Colonic mucosa (tissue), 4 donors: ENCODE results near the gene IFFO2. TPM values are rescaled to one million over a fixed set of nuclear protein-coding genes. Genes with fewer than 3 reads are reported as not detected.

Experiments
- DNase-seq: peaks from one replicate; pipeline ENCODE4 v3.0.0-alpha.2; 2020
- H3K27ac ChIP-seq: fragments of 200-600 bp; one replicate; pipeline ENCODE4 v1.8.0; 2021
- H3K27me3 ChIP-seq: fragments of 200-600 bp; one replicate; pipeline ENCODE4 v1.8.0; 2021
- H3K36me3 ChIP-seq: fragments of 200-600 bp; one replicate; pipeline ENCODE4 v1.8.0; 2021
- H3K4me1 ChIP-seq: fragments of 200-600 bp; one replicate; pipeline ENCODE4 v1.8.0; 2021; ENCODE audit warnings: mild to moderate bottlenecking
- H3K4me3 ChIP-seq: fragments of 200-600 bp; one replicate; pipeline ENCODE4 v1.8.0; 2021
- H3K9ac ChIP-seq, 2 donors: one replicate each; pipeline ENCODE4 v1.7.0; 2013; ENCODE audit warnings: control low read depth in 2 of 2, low read depth in 2 of 2, low read length in 2 of 2
- H3K9me3 ChIP-seq: fragments of 200-600 bp; one replicate; pipeline ENCODE4 v1.8.0; 2021
- intact Hi-C: fragments of 100-400 bp; cut with DNase I; formaldehyde crosslinking; loops from one replicate; pipeline ENCODE4 v1.14.1; 2022
- total RNA-seq, 2 donors: library from RNA; stranded (reverse); fragmentation: NEBNext Ultra II Directional in 1 of 2; extraction: Animal tissue kit (Norgen Biotek cat#: 25700) in 1 of 2; gene quantifications; one replicate each; pipeline ENCODE4 v1.2.1, GENCODE V29; 2021
- TF ChIP-seq, protein P1 (sequence below): fragments of 200-600 bp; IDR thresholded peaks from one replicate; pipeline ENCODE4 v1.8.0; 2022; ENCODE audit warnings: antibody characterized with exemption, mild to moderate bottlenecking
- donor health status: healthy.
- donor health status: DM: no; HTN: no; CAD: no.
- donor health status: DM: no; HTN: no; CAD: no.

IFFO2 gene
- total RNA-seq, 2 donors from 2014 or later: 5.6 to 14.0 TPM

- intact Hi-C loops: loop anchor here (5.0 kb wide), 1 partner anchor 281 kb away; no protein-coding TSS in a partner anchor
These were observed 77.8 kb downstream of the IFFO2 start for GRCh38 chr1:18878538-18879214.

GRCh38 chr1:18877282-18877681, 79.2 kb downstream of the IFFO2 start:
- TF ChIP-seq, protein P1, sequence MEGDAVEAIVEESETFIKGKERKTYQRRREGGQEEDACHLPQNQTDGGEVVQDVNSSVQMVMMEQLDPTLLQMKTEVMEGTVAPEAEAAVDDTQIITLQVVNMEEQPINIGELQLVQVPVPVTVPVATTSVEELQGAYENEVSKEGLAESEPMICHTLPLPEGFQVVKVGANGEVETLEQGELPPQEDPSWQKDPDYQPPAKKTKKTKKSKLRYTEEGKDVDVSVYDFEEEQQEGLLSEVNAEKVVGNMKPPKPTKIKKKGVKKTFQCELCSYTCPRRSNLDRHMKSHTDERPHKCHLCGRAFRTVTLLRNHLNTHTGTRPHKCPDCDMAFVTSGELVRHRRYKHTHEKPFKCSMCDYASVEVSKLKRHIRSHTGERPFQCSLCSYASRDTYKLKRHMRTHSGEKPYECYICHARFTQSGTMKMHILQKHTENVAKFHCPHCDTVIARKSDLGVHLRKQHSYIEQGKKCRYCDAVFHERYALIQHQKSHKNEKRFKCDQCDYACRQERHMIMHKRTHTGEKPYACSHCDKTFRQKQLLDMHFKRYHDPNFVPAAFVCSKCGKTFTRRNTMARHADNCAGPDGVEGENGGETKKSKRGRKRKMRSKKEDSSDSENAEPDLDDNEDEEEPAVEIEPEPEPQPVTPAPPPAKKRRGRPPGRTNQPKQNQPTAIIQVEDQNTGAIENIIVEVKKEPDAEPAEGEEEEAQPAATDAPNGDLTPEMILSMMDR: no peak
- Histone ChIP-seq H3K4me3 (no peak overlapping the region), H3K36me3 (no peaks in the 10 kb centered on the region), H3K9me3 (no peaks in the 10 kb centered on the region), H3K27me3 (no peaks in the 10 kb centered on the region), H3K4me1 (peaks cover 5% of the 10 kb centered on the region), H3K9ac (no peak overlapping the region), H3K27ac (no peak overlapping the region)
- intact Hi-C loops: loop anchor here (5.0 kb wide), 1 partner anchor 280 kb away; no protein-coding TSS in a partner anchor
- DNase-seq: no peak

More at GRCh38 chr1:18878538-18879214, 77.8 kb downstream of the IFFO2 start:
- H3K36me3 ChIP-seq: no peaks in the 10 kb centered on the region
- H3K4me1 ChIP-seq: peaks cover 5% of the 10 kb centered on the region
- no peak overlapping the region for H3K9ac ChIP-seq
- TF ChIP-seq, protein P1: no peak
- no peak overlapping the region for H3K27ac ChIP-seq
- DNase-seq: no peak
- no peaks in the 10 kb centered on the region for H3K9me3 ChIP-seq
- H3K4me3 ChIP-seq: no peak overlapping the region
- H3K27me3 ChIP-seq: no peaks in the 10 kb centered on the region

GRCh38 chr1:18876210-18876609, 80.3 kb downstream of the IFFO2 start:
- Histone ChIP-seq H3K4me1 (peaks cover 5% of the 10 kb centered on the region), H3K36me3 (no peaks in the 10 kb centered on the region), H3K4me3 (no peak overlapping the region), H3K27me3 (no peaks in the 10 kb centered on the region), H3K27ac (no peak overlapping the region), H3K9me3 (no peaks in the 10 kb centered on the region), H3K9ac (no peak overlapping the region)
- intact Hi-C loops: loop anchor here (5.0 kb wide), 1 partner anchor 279 kb away; no protein-coding TSS in a partner anchor
- TF ChIP-seq, protein P1: no peak
- no peak for DNase-seq

DNA sequence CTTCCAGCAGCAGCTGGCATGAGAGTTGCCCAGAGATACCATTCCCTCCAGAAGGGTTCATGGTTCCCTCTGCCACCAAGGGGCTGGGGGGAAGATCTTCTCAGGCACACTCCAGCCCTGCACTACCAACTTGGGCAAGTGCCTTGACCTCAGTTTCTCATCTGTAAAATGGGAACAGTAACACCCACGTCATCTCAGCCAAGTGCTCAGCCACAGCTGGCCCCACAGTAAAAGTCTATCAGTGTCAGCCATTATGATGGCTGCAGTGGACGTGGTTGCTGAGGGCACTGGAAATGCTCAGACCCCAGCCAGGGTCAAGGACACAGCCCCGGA, 80.7 kb downstream of the IFFO2 start:
- Histone ChIP-seq H3K27ac (no peak overlapping the region), H3K27me3 (no peaks in the 10 kb centered on the region), H3K4me3 (no peak overlapping the region), H3K9ac (no peak overlapping the region), H3K36me3 (no peaks in the 10 kb centered on the region), H3K9me3 (no peaks in the 10 kb centered on the region), H3K4me1 (peaks cover 5% of the 10 kb centered on the region)
- TF ChIP-seq, protein P1: no peak
- intact Hi-C loops: loop anchor here (5.0 kb wide), 1 partner anchor 278 kb away; no protein-coding TSS in a partner anchor
- no peak for DNase-seq

GRCh38 chr1:18875107-18875795, 81.2 kb downstream of the IFFO2 start:
- TF ChIP-seq, protein P1: peak; percentile 78
- intact Hi-C loops: loop anchor here (5.0 kb wide), 1 partner anchor 278 kb away; no protein-coding TSS in a partner anchor

More at GRCh38 chr1:18875107-18875795, 81.2 kb downstream of the IFFO2 start:
- H3K27me3 ChIP-seq: no peaks in the 10 kb centered on the region
- no peaks in the 10 kb centered on the region for H3K9me3 ChIP-seq
- H3K4me1 ChIP-seq: peaks cover 5% of the 10 kb centered on the region
- no peak overlapping the region for H3K4me3 ChIP-seq
- H3K36me3 ChIP-seq: no peaks in the 10 kb centered on the region
- peak; percentile 85 for DNase-seq
- no peak overlapping the region for H3K27ac ChIP-seq
- no peak overlapping the region for H3K9ac ChIP-seq
